GM21576 (cell line): ENCODE measurements around the gene FBXO15.

Experiments used
- ATAC-seq: cut with Tn5 transposase; IDR thresholded peaks from one replicate; pipeline ENCODE4 v1.9.1; 2021; ENCODE audit warnings: mild to moderate bottlenecking, moderate library complexity; ENCODE audit not compliant: unreplicated experiment

FBXO15 gene

GRCh38 chr18:74115046-74115445 is 32.6 kb downstream of the FBXO15 start:
- no peak for ATAC-seq

- ATAC-seq = no peak
Observed at GRCh38 chr18:74114116-74114515, 33.5 kb downstream of the FBXO15 start.

- ATAC-seq = no peak
Observed at GRCh38 chr18:74113711-74114110, 33.9 kb downstream of the FBXO15 start.

GRCh38 chr18:74110976-74111375 is 36.7 kb downstream of the FBXO15 start:
- no peak for ATAC-seq

GRCh38 chr18:74110149-74110548 is 37.5 kb downstream of the FBXO15 start:
- ATAC-seq = no peak

- ATAC-seq = no peak
Observed at GRCh38 chr18:74108460-74108859, 39.2 kb downstream of the FBXO15 start.

- ATAC-seq = no peak
Observed at GRCh38 chr18:74097803-74098202, 49.8 kb downstream of the FBXO15 start.

GRCh38 chr18:74092922-74093321 is 54.7 kb downstream of the FBXO15 start:
- ATAC-seq = no peak

- no peak for ATAC-seq
Observed at GRCh38 chr18:74084184-74084855, 63.3 kb downstream of the FBXO15 start.

- no peak for ATAC-seq
Observed at GRCh38 chr18:74083557-74083952, 64.1 kb downstream of the FBXO15 start.

GRCh38 chr18:74082742-74083556 is 64.7 kb downstream of the FBXO15 start:
- no peak for ATAC-seq

GRCh38 chr18:74081966-74082741 is 65.5 kb downstream of the FBXO15 start:
- peak; percentile 94 for ATAC-seq

GRCh38 chr18:74078257-74078656 is 69.4 kb downstream of the FBXO15 start:
- ATAC-seq = no peak

GRCh38 chr18:74074668-74075564 is 72.7 kb downstream of the FBXO15 start:
- ATAC-seq = no peak

- ATAC-seq = no peak
Observed at GRCh38 chr18:74073957-74074667, 73.5 kb downstream of the FBXO15 start.

- ATAC-seq = no peak
Observed at GRCh38 chr18:74069178-74070050, 78.2 kb downstream of the FBXO15 start.

- ATAC-seq = no peak
Observed at GRCh38 chr18:74068296-74068695, 79.3 kb downstream of the FBXO15 start.

GRCh38 chr18:74066018-74066417 is 81.6 kb downstream of the FBXO15 start:
- ATAC-seq = no peak

GRCh38 chr18:74065366-74065765 is 82.3 kb downstream of the FBXO15 start:
- no peak for ATAC-seq
